NK-92 treated with Interleukin-12 subunit alpha and Interleukin-12 subunit beta, amount 100 ng/mL, for 24 hours (cell line): Measurements from ENCODE around the gene ELAVL3.
A peak's percentile ranks its signal among the peaks of the same experiment; 100 is the strongest.
"Not testable (repeated sequence)": the region's sequence is repeated elsewhere in the genome, so short reads cannot be mapped to it uniquely, and the experiment has no call there.

Experiments used
- DNase-seq: peaks from one replicate; lab custom pipeline; 2025; lab: John Stamatoyannopoulos, UW

Gene ELAVL3

GRCh38 chr19:11435833-11436313 lies 45.0 kb downstream of the ELAVL3 start:
- no peak for DNase-seq

- peak; percentile 99 for DNase-seq
These were observed 45.6 kb downstream of the ELAVL3 start, which contains the start of the genes ODAD3 and PRKCSH for GRCh38 chr19:11435057-11435832. TSS of gene ODAD3 (minus strand) at chr19:11435121. CDS start at chr19:11435016, 105 bp downstream. TSS of gene PRKCSH (plus strand) at chr19:11435635. CDS start at chr19:11436118, 483 bp downstream.

GRCh38 chr19:11434703-11435056 lies 46.2 kb downstream of the ELAVL3 start:
- DNase-seq = no peak

- DNase-seq = not testable (repeated sequence)
These were observed 47.3 kb downstream of the ELAVL3 start for GRCh38 chr19:11433526-11433925.

GRCh38 chr19:11426656-11427055 lies 54.2 kb downstream of the ELAVL3 start:
- DNase-seq = no peak

GRCh38 chr19:11425719-11426457 lies 55.0 kb downstream of the ELAVL3 start:
- no peak for DNase-seq

- no peak for DNase-seq
These were observed 57.1 kb downstream of the ELAVL3 start for GRCh38 chr19:11423791-11424181.

- DNase-seq = no peak
These were observed 57.6 kb downstream of the ELAVL3 start for GRCh38 chr19:11423164-11423790.

- no peak for DNase-seq
These were observed 58.4 kb downstream of the ELAVL3 start for GRCh38 chr19:11422163-11423065.

- no peak for DNase-seq
These were observed 59.3 kb downstream of the ELAVL3 start for GRCh38 chr19:11421371-11422098.

GRCh38 chr19:11420429-11421370 lies 60.1 kb downstream of the ELAVL3 start:
- no peak for DNase-seq

GRCh38 chr19:11418549-11419506 lies 62.0 kb downstream of the ELAVL3 start, which contains the start of gene RGL3:
TSS of gene RGL3 (minus strand) at chr19:11419314. CDS start at chr19:11419278, 36 bp downstream.
- DNase-seq = no peak

- no peak for DNase-seq
These were observed 62.7 kb downstream of the ELAVL3 start for GRCh38 chr19:11418094-11418548.

- no peak for DNase-seq
These were observed 64.3 kb downstream of the ELAVL3 start for GRCh38 chr19:11416346-11417052.

- DNase-seq = no peak
These were observed 66.3 kb downstream of the ELAVL3 start for GRCh38 chr19:11414544-11414943.

- DNase-seq = no peak
These were observed 70.2 kb downstream of the ELAVL3 start for GRCh38 chr19:11410682-11411081.

- no peak for DNase-seq
These were observed 72.3 kb downstream of the ELAVL3 start for GRCh38 chr19:11408591-11408990.
